NCI-H1417 (cell line): ENCODE data around the gene SAMD1.
A peak's percentile ranks its signal among the peaks of the same experiment; 100 is the strongest.
"Not testable (repeated sequence)": the region's sequence is repeated elsewhere in the genome, so short reads cannot be mapped to it uniquely, and the experiment has no call there.

ENCODE experiments used
- DNase-seq, 3 experiments: peaks; one replicate each; lab custom pipeline; 2025; lab: John Stamatoyannopoulos, UW

The SAMD1 gene

GRCh38 chr19:14061081-14061749 lies 29.3 kb downstream of the SAMD1 start:
- DNase-seq: no peak

GRCh38 chr19:14059652-14060155 lies 30.8 kb downstream of the SAMD1 start:
- peak in 2 of 3 experiments; percentile 22 to 56 for DNase-seq

DNA sequence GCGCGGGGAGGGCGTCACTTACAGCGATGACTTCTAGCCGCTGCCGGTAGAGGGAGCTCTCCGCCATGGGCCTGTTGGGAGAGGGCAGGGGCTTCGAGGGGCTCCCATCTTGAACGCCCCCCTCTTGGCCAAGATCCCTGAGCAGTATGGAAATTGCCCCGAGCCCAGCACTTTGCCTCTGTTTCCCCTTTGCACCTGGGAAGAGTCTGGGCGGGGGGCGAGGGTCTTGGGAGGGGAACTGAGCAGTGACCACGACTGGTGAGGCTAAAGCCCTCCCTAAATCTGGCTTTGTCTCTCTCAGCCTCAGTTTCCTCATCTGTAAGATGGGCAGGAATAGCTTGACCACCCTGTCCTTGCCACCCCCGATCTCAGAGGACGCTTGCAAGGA lies 31.5 kb downstream of the SAMD1 start:
- DNase-seq: no peak

GRCh38 chr19:14058182-14059092 lies 32.1 kb downstream of the SAMD1 start:
- no peak for DNase-seq

- no peak for DNase-seq
Observed at GRCh38 chr19:14056741-14057356, 33.7 kb downstream of the SAMD1 start.

DNA sequence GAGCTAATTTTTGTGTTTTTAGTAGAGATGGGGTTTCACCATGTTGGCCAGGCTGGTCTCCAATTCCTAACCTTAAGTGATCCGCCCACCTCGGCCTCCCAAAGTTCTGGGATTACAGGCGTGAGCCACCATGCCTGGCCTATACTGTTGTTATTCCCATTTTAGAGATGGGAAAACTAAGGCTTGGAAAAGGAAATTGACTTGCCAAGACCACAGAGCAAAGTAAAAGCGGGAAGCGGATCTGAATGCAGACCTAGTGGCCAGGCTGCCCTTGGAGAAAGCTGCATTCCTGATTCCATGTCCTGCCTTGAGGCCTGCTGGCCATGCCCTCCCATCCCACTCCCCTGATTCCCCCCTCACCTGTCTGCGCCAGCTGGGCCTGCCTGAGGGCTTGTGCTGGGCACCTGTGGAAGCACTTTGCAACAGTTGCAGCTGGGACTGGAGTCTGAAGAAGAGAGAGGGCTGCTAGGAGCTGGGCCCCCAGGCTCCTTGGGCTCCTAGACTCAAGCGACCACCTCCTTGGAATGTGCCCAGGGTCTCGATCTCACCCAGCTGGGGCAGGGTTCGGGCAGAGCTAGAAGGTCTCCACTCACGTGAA lies 34.4 kb downstream of the SAMD1 start:
- DNase-seq: no peak

- no peak for DNase-seq
Observed at GRCh38 chr19:14055396-14055795, 35.2 kb downstream of the SAMD1 start.

GRCh38 chr19:14054721-14055120 lies 35.8 kb downstream of the SAMD1 start:
- no peak for DNase-seq

- DNase-seq: no peak
Observed at GRCh38 chr19:14054099-14054498, 36.5 kb downstream of the SAMD1 start.

- no peak for DNase-seq
Observed at GRCh38 chr19:14053500-14053899, 37.1 kb downstream of the SAMD1 start.

- DNase-seq: no peak
Observed at GRCh38 chr19:14053032-14053431, 37.5 kb downstream of the SAMD1 start.

DNA sequence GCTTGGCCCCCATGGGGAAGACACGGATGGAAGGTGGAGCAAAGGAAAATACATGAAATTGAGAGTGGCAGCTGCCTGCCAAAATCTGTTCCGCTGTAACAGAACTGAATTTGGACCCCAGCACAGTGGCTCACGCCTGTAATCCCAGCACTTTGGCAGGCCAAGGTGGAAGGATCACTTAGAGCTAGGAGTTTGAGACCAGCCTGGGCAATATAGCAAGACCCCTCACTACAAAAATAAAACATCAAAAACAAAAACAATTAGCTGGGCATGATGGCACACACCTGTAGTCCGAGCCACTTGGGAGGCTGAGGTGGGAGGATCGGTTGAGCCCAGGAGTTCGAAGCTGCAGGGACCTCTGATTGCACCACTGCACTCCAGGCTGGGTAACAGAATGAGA lies 38.1 kb downstream of the SAMD1 start:
- DNase-seq: no peak

DNA sequence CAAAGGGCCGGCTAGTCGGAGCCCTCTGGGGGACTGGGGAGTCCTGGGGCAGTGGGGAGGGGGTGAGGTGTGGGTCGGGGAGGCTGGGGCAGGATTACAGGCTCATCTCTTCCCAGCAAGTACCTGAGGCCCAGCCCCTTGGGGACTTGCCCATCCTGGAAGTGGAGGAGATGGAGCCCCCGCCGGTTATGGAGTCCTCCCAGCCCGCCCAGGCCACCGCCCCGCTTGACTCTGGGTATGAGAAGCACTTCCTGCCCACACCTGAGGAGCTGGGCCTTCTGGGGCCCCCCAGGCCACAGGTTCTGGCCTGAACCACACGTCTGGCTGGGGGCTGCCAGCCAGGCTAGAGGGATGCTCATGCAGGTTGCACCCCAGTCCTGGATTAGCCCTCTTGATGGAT lies 38.6 kb downstream of the SAMD1 start:
- no peak for DNase-seq

DNA sequence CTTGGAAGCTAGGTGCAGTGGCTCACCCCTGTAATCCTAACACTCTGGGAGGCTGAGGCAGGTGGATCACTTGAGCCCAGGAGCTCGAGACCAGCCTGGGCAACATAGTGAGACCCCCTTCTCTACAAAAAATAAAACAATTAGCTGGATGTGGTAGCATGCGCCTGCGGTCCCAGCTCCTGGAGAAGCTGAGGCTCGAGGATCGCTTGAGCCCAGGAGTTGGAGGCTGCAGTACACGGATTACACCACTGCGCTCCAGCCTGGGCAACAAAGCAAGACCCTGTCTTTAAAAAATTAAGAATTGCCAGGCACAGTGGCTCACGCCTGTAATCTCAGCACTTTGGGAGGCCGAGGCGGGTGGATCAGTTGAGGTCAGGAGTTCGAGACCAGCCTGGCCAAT lies 39.6 kb downstream of the SAMD1 start:
- not testable (repeated sequence) for DNase-seq

DNA sequence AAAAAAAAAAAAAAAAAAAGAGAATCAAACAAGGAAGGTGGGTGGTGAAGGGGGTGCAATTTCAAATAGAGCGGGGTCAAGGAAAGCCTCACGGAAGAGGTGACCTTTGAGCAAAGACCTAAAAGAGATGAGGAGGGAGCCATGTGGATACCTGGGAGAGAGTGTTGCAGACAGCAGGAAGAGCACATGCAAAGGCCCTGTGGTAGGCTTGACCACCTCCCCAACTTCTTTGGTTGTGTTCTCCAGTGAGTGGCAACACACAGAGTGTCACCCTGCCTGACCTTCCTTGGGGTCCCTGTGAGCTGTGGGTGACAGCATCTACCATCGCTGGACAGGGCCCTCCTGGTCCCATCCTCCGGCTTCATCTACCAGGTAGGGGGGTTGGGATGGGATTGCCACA lies 40.0 kb downstream of the SAMD1 start:
- no peak for DNase-seq

GRCh38 chr19:14048443-14049153 lies 42.0 kb downstream of the SAMD1 start:
- DNase-seq: peak; percentile 7 to 44 (median 22)

DNA sequence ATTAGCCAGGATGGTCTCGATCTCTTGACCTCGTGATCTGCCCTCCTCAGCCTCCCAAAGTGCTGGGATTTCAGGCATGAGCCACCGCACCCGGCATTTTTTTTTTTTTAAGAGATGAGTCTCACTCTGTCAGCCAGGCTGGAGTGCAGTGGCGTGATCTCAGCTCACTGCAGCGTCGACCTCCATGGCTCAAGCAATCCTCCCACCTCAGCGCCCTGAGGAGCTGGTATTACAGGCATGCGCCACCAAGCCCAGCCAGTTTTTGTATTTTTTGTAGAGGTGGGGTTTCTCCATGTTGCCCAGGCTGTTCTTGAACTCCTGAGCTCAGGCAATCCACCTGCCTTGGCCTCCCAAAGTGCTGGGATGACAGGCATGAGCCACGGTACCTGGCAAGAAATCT lies 42.7 kb downstream of the SAMD1 start:
- not testable (repeated sequence) for DNase-seq

DNA sequence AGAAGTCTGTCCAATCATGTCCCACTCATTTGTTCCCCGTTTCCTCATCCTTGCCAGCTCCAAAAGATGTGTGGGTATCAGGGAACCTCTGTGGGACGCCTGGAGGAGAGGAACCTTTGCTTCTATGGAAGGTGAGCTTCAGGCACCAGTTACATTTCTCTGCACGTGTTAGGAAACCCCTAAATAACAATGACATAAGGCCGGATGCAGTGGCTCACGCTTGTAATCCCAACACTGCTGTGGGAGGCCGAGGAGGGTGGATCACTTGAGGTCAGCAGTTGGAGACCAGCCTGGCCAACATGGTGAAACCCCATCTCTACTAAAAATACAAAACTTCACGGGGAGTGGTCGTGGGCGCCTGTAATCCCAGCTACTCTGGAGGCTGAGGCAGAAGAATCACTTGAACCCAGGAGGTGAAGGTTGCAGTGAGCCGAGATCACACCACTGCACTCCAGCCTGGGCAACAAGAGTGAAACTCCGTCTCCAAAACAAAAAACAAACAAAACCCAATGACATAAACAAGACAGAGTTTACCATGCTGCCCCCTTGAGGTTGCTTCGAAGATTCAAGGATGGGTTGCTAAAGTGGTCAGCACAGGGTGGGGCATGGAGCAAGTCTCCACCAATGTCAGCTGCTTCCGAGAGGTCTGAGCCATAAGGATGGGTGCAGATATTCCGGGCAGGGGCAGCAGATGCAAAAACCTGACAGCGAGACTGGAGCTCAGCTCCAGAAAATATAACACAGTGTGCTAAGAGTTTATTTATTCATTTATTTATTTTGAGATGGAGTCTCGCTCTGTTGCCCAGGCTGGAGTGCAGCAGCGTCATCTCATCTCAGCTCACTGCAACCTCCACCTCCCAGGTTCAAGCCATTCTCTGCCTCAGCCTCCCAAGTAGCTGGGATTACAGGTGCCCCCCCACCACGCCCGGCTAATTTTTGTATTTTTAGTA lies 47.6 kb downstream of the SAMD1 start:
- DNase-seq: peak in 2 of 3 experiments; percentile 13 to 56

DNA sequence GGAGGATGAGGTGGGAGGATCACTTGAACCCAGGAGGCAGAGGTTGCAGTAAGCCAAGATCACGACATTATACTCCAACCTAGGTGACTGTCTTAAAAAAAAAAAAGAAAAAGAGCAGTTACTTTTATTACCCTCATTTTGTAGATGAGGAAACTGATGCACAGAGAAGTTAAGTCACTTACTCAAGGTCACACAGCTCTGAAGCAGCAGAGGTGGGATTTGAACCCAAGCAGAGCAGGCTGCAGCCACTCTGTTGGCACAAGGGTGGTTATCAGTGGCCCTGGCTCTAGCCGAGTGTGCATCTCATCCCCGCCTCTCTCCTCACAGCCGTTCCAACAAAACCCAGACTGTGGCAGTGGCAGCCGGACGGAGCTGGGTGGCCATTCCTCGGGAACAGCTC lies 51.4 kb downstream of the SAMD1 start:
- no peak for DNase-seq
